ENCODE data around the gene GSG1L.

GRCh38 chr16:27786923-27787625, 276.4 kb downstream of the GSG1L start:
- TF ChIP-seq JUN (IDR thresholded peaks at IDR 0.05; ENCODE audit: borderline replicate concordance, low read depth, low read length): no peak
- TF ChIP-seq JUN (CRISPR knock-in tag; IDR thresholded peaks at IDR 0.05; ENCODE audit: borderline replicate concordance): no peak
- no peak for TF ChIP-seq CTCF (IDR thresholded peaks at IDR 0.05 in 2 of 3, conservative IDR thresholded peaks at IDR 0.05 in 1 of 3; ENCODE audit: insufficient read depth in 2 of 3, low read depth in 1 of 3, low read length in 3 of 3)
- TF ChIP-seq RNF2 (IDR thresholded peaks at IDR 0.05): no peak
- TF ChIP-seq ZNF143 (CRISPR knock-in tag; IDR thresholded peaks at IDR 0.05): no peak

Data from K562 (cell line).